SK-N-SH (cell line): ENCODE data around the gene NUAK2. TPM values are rescaled to one million over a fixed set of nuclear protein-coding genes. Genes with fewer than 3 reads are reported as not detected.

ENCODE experiments used
- CTCF ChIA-PET: fragments of 300-600, 350-600 bp; formaldehyde crosslinking; extraction: SDS; loops from one replicate; lab custom pipeline; 2021; lab: Yijun Ruan, JAX
- POLR2A ChIA-PET: fragments of 350-600 bp; sonication (Branson Sonifier 250); formaldehyde crosslinking; extraction: SDS; loops from one replicate; lab custom pipeline; 2020; ENCODE audit warnings: antibody characterized with exemption, inconsistent platforms; lab: Yijun Ruan, JAX
- DNase-seq: peaks from one replicate; pipeline ENCODE4 v3.0.0; 2012
- H2AFZ ChIP-seq: fragments of 200-600 bp; sonication (generic); 2 replicates; pipeline ENCODE4 v1.8.1; 2016; ENCODE audit warnings: antibody characterized with exemption, mild to moderate bottlenecking, low read depth
- H3F3A ChIP-seq: fragments of 200-600 bp; sonication (generic); replicated peaks from 2 replicates; pipeline ENCODE3; 2016; ENCODE audit warnings: antibody characterized with exemption, mild to moderate bottlenecking; ENCODE audit not compliant: insufficient read depth
- H3K27ac ChIP-seq, 2 experiments: fragments of 200-500 bp in 1 of 2; fragments of 200-600 bp in 1 of 2; sonication (Bioruptor generic) in 1 of 2; sonication (generic), shearing (Covaris generic) in 1 of 2; 2 replicates each; pipeline versions ENCODE4 v1.5.1 to v1.6.1; 2014 to 2016; ENCODE audit warnings: low read depth in 2 of 2, inconsistent platforms in 1 of 2, low read length in 1 of 2, mild to moderate bottlenecking in 1 of 2, mixed read lengths in 1 of 2
- H3K27me3 ChIP-seq: fragments of 200-600 bp; sonication (generic), shearing (Covaris generic); 2 replicates; pipeline ENCODE4 v1.6.1; 2016; ENCODE audit warnings: mixed run types; ENCODE audit not compliant: insufficient read depth
- H3K36me3 ChIP-seq, 2 experiments: fragments of 200-500 bp in 1 of 2; fragments of 200-600 bp in 1 of 2; sonication (Bioruptor generic) in 1 of 2; sonication (generic) in 1 of 2; replicated peaks in 1 of 2; 2 replicates each; pipeline versions ENCODE3 to v1.5.1; 2014 to 2016; ENCODE audit warnings: low read length in 1 of 2, mild to moderate bottlenecking in 1 of 2; ENCODE audit not compliant: insufficient read depth in 2 of 2, control insufficient read depth in 1 of 2
- H3K4me1 ChIP-seq, 2 experiments: fragments of 200-500 bp in 1 of 2; fragments of 200-600 bp in 1 of 2; sonication (Bioruptor generic) in 1 of 2; sonication (generic), shearing (Covaris generic) in 1 of 2; 2 replicates each; pipeline versions ENCODE4 v1.5.1 to v1.6.1; 2014 to 2016; ENCODE audit warnings: low read depth in 1 of 2, low read length in 1 of 2, mixed run types in 1 of 2; ENCODE audit not compliant: insufficient read depth in 2 of 2, control insufficient read depth in 1 of 2
- H3K4me2 ChIP-seq: fragments of 200-600 bp; sonication (generic), shearing (Covaris generic); 2 replicates; pipeline ENCODE4 v1.6.1; 2017; ENCODE audit warnings: mixed run types
- H3K4me3 ChIP-seq, 2 experiments: fragments of 200-500 bp in 1 of 2; fragments of 200-600 bp in 1 of 2; sonication (Bioruptor generic) in 1 of 2; sonication (generic), shearing (Covaris generic) in 1 of 2; 2 replicates each; pipeline versions ENCODE4 v1.5.1 to v1.8.1; 2014 to 2016; ENCODE audit warnings: low read depth in 2 of 2, inconsistent platforms in 1 of 2, low read length in 1 of 2, mild to moderate bottlenecking in 1 of 2, mixed read lengths in 1 of 2, moderate library complexity in 1 of 2
- H3K79me2 ChIP-seq: fragments of 200-600 bp; sonication (generic); 2 replicates; pipeline ENCODE4 v1.8.1; 2017; ENCODE audit warnings: mild to moderate bottlenecking; ENCODE audit not compliant: insufficient read depth
- H3K9ac ChIP-seq: fragments of 200-600 bp; sonication (generic); 2 replicates; pipeline ENCODE4 v1.6.1; 2017; ENCODE audit warnings: mixed run types
- H3K9me2 ChIP-seq: fragments of 200-600 bp; sonication (generic); 2 replicates; pipeline ENCODE4 v1.6.1; 2017; ENCODE audit warnings: mixed run types
- H3K9me3 ChIP-seq: fragments of 200-600 bp; sonication (generic); 2 replicates; pipeline ENCODE4 v1.6.1; 2017; ENCODE audit warnings: mixed run types, mild to moderate bottlenecking, moderate library complexity
- H4K20me1 ChIP-seq: fragments of 200-600 bp; sonication (generic); 2 replicates; pipeline ENCODE4 v1.6.1; 2017; ENCODE audit warnings: mild to moderate bottlenecking, mixed run types; ENCODE audit not compliant: insufficient read depth
- ELF1 ChIP-seq: IDR thresholded peaks from 2 replicates; pipeline ENCODE4 v1.4.0; 2012
- EZH2phosphoT487 ChIP-seq: fragments of 200-600 bp; sonication (generic); IDR thresholded peaks from 2 replicates; pipeline ENCODE4 v1.6.1; 2017; ENCODE audit warnings: low read depth, mixed run types, mild to moderate bottlenecking, antibody characterized with exemption, moderate library complexity, borderline replicate concordance
- FOSL2 ChIP-seq: IDR thresholded peaks from 2 replicates; pipeline ENCODE4 v1.4.0; 2012; ENCODE audit warnings: low read depth, mild to moderate bottlenecking, moderate library complexity, borderline replicate concordance
- FOXJ3 ChIP-seq: sonication (generic); formaldehyde crosslinking; IDR thresholded peaks from 2 replicates; pipeline ENCODE4 v1.5.1; 2020; ENCODE audit warnings: mild to moderate bottlenecking, missing genetic modification reagents
- GATA2 ChIP-seq: sonication (generic); formaldehyde crosslinking; IDR thresholded peaks from 2 replicates; pipeline ENCODE4 v1.5.0; 2020; ENCODE audit warnings: mild to moderate bottlenecking, missing genetic modification reagents
- JUND ChIP-seq: IDR thresholded peaks from 2 replicates; pipeline ENCODE4 v1.4.0; 2012
- NRF1 ChIP-seq: IDR thresholded peaks from 2 replicates; pipeline ENCODE4 v1.6.1; 2012; ENCODE audit warnings: low read depth, mild to moderate bottlenecking, low read length
- POLR2AphosphoS5 ChIP-seq: IDR thresholded peaks from 2 replicates; pipeline ENCODE4 v1.6.1; 2012; ENCODE audit warnings: low read depth, low read length
- RCOR1 ChIP-seq: fragments of 150-350 bp; IDR thresholded peaks from 2 replicates; pipeline ENCODE4 v1.6.1; 2017; ENCODE audit warnings: antibody characterized with exemption, low read length
- RFX5 ChIP-seq: IDR thresholded peaks from 2 replicates; pipeline ENCODE4 v1.6.1; 2012; ENCODE audit warnings: mild to moderate bottlenecking, improper control_type of control experiment, low read length
- TCF12 ChIP-seq: IDR thresholded peaks from 2 replicates; pipeline ENCODE4 v1.4.0; 2012
- TEAD4 ChIP-seq: IDR thresholded peaks from 2 replicates; pipeline ENCODE4 v1.4.0; 2012; ENCODE audit warnings: mild to moderate bottlenecking, borderline replicate concordance; ENCODE audit not compliant: insufficient read depth
- YY1 ChIP-seq: IDR thresholded peaks from 2 replicates; pipeline ENCODE4 v1.4.0; 2012; ENCODE audit warnings: low read depth, mild to moderate bottlenecking
- WGBS: methylation state at CpG from one replicate; pipeline ENCODE4 v1.1.6; 2017; ENCODE audit warnings: low lambda C conversion rate; 5-methylcytosine and 5-hydroxymethylcytosine counted together
- polyA plus RNA-seq, 3 experiments: library from polyadenylated mRNA; depleted of rRNA; stranded (reverse); fragments of >200 nt; gene quantifications; 2 replicates each; pipeline ENCODE4 v1.2.3, GENCODE V29; 2012
- TF ChIP-seq, protein P1 (sequence below): fragments of 150-350 bp; IDR thresholded peaks from 2 replicates; pipeline ENCODE4 v1.6.1; 2017; ENCODE audit warnings: antibody characterized with exemption, low read length, low read depth, borderline replicate concordance
- TF ChIP-seq, protein P2 (sequence below): fragments of 200-600 bp; sonication (generic); IDR thresholded peaks from 2 replicates; pipeline ENCODE4 v1.6.1; 2017; ENCODE audit warnings: antibody characterized with exemption, mild to moderate bottlenecking, moderate library complexity
- TF ChIP-seq, protein P3 (sequence below): fragments of 150-350 bp; IDR thresholded peaks from 2 replicates; pipeline ENCODE4 v1.6.1; 2016; ENCODE audit warnings: mild to moderate bottlenecking, low read depth, low read length

The NUAK2 gene
- polyA plus RNA-seq, 1 of the 3 experiments (the other 2 are of a cell fraction): 11.1 TPM

DNA sequence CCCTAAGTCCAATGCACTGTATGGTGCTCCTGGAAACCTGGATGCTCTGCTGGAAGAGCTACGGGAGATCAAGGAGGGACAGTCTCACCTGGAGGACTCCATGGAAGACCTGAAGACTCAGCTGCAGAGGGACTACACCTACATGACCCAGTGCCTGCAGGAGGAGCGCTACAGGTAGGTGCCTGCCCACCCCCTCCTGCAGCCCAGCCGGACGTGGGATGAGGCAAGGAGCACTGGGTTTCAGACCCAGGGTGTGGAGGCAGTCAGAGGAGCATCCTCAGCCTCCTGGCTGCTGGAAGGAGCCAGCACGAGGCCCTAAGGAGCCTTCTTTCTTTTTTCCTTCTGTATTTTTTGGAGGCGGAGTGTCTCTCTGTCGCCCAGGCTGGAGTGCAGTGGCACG is 51.8 kb downstream of the NUAK2 start:
- peaks cover 3 to 10% of the 10 kb centered on the region in 2 experiments; a peak in 3 of 4 replicates for H3K4me1 ChIP-seq
- no peak for TF ChIP-seq RFX5
- TF ChIP-seq EZH2phosphoT487: no peak
- TF ChIP-seq TCF12: no peak
- no peak for TF ChIP-seq ELF1
- no peak for TF ChIP-seq FOSL2
- TF ChIP-seq RCOR1: no peak
- no peak for TF ChIP-seq JUND
- TF ChIP-seq, protein P1, sequence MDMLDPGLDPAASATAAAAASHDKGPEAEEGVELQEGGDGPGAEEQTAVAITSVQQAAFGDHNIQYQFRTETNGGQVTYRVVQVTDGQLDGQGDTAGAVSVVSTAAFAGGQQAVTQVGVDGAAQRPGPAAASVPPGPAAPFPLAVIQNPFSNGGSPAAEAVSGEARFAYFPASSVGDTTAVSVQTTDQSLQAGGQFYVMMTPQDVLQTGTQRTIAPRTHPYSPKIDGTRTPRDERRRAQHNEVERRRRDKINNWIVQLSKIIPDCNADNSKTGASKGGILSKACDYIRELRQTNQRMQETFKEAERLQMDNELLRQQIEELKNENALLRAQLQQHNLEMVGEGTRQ: no peak
- TF ChIP-seq, protein P2, sequence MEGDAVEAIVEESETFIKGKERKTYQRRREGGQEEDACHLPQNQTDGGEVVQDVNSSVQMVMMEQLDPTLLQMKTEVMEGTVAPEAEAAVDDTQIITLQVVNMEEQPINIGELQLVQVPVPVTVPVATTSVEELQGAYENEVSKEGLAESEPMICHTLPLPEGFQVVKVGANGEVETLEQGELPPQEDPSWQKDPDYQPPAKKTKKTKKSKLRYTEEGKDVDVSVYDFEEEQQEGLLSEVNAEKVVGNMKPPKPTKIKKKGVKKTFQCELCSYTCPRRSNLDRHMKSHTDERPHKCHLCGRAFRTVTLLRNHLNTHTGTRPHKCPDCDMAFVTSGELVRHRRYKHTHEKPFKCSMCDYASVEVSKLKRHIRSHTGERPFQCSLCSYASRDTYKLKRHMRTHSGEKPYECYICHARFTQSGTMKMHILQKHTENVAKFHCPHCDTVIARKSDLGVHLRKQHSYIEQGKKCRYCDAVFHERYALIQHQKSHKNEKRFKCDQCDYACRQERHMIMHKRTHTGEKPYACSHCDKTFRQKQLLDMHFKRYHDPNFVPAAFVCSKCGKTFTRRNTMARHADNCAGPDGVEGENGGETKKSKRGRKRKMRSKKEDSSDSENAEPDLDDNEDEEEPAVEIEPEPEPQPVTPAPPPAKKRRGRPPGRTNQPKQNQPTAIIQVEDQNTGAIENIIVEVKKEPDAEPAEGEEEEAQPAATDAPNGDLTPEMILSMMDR: no peak
- no peak for TF ChIP-seq POLR2AphosphoS5
- TF ChIP-seq GATA2 (CRISPR knock-in tag): no peak
- TF ChIP-seq FOXJ3 (CRISPR knock-in tag): no peak
- TF ChIP-seq TEAD4: no peak
- TF ChIP-seq, protein P3, sequence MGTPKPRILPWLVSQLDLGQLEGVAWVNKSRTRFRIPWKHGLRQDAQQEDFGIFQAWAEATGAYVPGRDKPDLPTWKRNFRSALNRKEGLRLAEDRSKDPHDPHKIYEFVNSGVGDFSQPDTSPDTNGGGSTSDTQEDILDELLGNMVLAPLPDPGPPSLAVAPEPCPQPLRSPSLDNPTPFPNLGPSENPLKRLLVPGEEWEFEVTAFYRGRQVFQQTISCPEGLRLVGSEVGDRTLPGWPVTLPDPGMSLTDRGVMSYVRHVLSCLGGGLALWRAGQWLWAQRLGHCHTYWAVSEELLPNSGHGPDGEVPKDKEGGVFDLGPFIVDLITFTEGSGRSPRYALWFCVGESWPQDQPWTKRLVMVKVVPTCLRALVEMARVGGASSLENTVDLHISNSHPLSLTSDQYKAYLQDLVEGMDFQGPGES: no peak
- no peak for TF ChIP-seq NRF1
- no peak for TF ChIP-seq YY1
- H3K79me2 ChIP-seq: no peaks in the 10 kb centered on the region
- WGBS: 97% methylated on average over 4 of the region's 8 CpGs
- no peak for DNase-seq
- no peak overlapping the region for H3K4me2 ChIP-seq
- H3K36me3 ChIP-seq: no peaks in the 10 kb centered on the region
- H3K9me2 ChIP-seq: no peaks in the 10 kb centered on the region
- CTCF ChIA-PET: interaction anchor here (0.9 to 38.3 kb wide), 5 partner anchors 10 to 216 kb away, joined by 3 to 1368 read pairs (median 4); partner anchors contain the start of gene NUAK2
- H3K9ac ChIP-seq: no peak overlapping the region
- no peak overlapping the region for H3K27ac ChIP-seq
- H3F3A ChIP-seq: no peaks in the 10 kb centered on the region
- no peak overlapping the region for H2AFZ ChIP-seq
- POLR2A ChIA-PET: no interaction called here
- H3K9me3 ChIP-seq: no peaks in the 10 kb centered on the region
- H3K27me3 ChIP-seq: no peaks in the 10 kb centered on the region
- no peak overlapping the region for H3K4me3 ChIP-seq
- H4K20me1 ChIP-seq: no peaks in the 10 kb centered on the region
